ENCODE measurements around the gene BNIP1. TPM values are rescaled to one million over a fixed set of nuclear protein-coding genes. Genes with fewer than 3 reads are reported as not detected.

BNIP1 gene
- total RNA-seq, 1 donor from 2014 or later = 19.7 TPM

- DNase-seq = no peak
Observed at GRCh38 chr5:173165177-173166016, 21.1 kb downstream of the BNIP1 start.

DNA sequence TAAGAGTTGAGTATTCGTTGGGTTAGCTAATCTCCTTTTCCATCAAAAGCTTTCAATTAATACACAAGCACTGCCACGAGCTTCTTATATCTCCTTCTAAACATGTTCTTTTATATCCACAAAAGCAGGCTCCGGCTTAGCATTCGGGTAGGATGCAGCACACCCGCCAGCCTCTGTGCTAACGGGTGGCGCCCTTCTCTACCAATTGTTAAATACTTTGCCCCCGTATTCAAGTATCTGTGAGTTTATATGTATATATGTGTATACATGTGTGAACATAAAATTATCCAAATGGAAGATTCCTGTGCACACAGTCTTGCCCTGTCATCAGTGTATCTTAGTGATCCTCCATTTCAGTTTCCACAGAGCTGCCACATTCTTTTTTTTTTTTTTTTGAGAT, 27.8 kb downstream of the BNIP1 start:
- DNase-seq = no peak

DNA sequence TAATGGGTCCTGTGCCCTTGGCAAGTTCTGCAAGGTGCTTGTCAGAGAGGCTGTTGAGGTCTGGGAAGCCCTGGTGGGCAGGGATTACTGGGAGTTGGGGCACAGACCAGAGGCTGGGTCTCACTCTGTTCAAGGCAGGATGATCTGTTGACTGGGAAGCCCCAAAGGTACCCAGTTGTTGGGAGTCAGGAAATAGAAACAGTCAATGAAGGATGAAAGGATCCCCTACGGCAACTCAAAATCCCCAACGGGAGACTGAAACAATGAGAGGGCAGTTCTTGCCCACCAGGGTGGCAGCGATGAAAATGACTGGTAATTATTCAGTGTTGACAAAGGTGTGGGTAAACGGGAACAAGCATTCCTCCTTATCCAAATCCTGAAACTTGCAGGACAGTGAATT, 31.2 kb downstream of the BNIP1 start:
- no peak for DNase-seq

GRCh38 chr5:173178369-173178910, 34.1 kb downstream of the BNIP1 start:
- no peak for DNase-seq

- DNase-seq = no peak
Observed at GRCh38 chr5:173180331-173180730, 36.0 kb downstream of the BNIP1 start.

GRCh38 chr5:173187054-173187743, 42.9 kb downstream of the BNIP1 start:
- DNase-seq = no peak

- no peak for DNase-seq
Observed at GRCh38 chr5:173188280-173188679, 43.9 kb downstream of the BNIP1 start.

DNA sequence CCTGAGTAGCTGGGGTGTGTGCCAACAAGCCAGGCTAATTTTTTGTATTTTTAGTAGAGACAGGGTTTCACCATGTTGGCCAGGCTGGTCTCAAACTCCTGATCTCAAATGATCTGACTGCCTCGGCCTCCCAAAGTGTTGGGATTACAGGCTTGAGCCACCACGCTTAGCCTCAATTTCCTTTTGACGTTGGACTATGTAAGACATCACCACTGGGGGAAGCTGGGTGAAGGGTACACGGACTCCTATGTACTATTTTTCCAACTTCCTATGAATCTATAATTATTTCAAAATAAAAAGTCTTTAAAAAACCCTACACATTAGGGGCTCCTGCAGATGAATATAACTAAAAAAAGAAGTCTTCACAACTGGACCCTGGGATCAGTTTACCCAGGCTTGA, 46.7 kb downstream of the BNIP1 start:
- no peak for DNase-seq

GRCh38 chr5:173191561-173191960, 47.2 kb downstream of the BNIP1 start:
- no peak for DNase-seq

DNA sequence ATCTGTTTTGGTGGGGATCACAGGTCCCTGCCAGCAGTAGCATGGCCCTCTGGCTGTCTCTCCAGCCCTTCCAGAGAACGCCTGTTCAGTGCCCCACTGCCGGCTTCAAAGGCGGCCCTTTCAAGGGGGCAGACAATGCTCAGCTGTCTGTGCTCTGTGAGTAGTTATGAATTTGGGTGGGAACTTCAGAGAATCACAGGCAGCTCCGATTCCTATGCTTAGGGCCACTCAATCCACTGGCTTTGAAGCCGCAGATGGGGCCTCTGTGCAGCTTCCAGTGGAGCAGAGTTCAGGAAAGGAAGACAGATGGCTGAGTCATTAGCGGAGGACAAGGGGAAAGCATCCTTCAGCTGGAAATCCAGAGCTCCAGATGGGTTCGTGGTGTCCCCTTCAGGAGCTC, 48.2 kb downstream of the BNIP1 start:
- DNase-seq = no peak

DNA sequence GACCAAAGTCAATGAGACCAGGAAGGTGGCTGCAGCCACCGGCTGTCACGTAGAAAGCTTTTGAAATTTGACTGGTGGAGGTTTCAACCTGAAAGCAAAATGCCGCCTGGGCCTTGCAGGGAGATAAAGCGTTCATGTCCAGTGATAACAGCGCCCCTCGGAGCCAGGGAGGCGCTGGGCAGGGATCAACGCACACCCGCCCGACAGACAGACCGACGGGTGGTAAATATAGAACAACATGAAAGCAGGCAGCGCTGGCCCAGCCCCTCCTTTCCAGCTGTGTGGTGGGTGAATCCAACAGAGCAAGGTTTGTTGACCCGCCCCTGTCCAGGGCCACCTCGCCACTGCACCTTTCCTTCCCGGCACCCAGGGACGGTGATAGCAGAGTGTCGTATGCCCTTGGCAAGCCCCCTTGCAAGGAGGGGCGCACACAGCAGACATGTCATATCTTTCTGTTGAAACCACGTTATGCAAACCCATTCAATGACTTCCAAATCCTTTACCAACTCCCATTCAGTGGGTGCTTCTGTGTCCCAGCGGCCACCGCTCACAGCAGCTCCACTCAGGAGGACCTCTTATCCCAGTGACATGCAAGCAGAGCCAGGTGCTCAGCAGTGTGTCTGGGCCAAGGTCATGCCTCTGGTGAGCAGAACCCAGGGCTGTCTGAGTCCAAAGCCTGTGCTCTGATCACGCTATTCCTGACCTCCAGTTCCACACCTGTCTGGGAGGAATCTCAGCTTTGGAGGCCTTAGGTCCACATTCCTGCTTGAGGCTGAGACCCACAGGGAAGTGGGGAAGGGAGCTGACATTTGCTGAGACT, 52.0 kb downstream of the BNIP1 start:
- no peak for DNase-seq

- DNase-seq = no peak
Observed at GRCh38 chr5:173197375-173197891, 53.1 kb downstream of the BNIP1 start.

GRCh38 chr5:173198049-173198448, 53.7 kb downstream of the BNIP1 start:
- no peak for DNase-seq

DNA sequence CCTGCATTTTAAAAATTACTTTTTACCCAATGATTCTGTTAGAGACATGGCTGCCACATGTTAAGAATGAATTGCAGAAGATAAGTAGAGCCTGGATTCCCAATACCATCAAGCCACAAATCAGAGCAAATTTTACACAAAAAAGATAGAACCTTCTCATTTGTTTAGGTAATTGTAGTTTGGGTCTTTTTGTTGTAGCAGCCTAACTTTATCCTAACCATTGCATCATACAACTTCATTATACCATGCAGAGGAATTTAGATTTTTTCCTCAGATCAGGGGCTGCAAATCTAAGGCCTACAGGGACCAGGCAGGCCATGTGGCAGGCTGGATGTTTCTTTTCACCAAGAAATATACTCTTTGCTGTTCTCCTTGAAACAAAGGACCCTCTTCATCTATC, 56.0 kb downstream of the BNIP1 start:
- DNase-seq = no peak

GRCh38 chr5:173201636-173202265, 57.4 kb downstream of the BNIP1 start:
- DNase-seq = peak; percentile 44

DNA sequence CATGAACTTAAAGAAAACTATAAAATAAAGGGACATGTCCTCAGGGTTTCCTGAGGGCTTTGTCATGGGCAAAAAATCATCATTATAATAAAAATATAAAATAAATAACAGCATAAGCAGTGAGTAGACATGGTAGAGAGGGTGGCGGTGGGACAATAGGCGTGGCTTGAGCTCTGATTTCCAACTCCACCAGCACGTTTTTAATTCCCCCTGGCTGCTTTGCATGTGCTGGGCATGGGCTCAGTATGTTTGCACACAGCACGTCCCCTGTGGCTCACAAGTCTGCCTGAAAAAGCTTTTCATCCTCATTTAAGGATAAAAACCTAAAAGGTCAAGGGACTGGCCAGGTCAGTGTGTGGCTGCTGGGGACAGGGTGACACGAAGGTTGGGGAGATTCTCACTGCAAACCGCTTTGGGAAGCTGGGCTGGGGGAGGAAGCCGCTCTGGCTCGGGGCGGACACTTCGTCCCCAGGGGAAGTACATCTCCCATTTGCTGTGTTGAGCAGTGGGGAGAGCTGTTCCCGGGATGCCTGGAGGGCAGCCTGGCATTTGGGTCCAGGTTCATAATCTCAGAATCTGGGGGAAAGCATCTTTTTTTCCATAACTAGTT, 58.0 kb downstream of the BNIP1 start:
- DNase-seq = no peak

DNA sequence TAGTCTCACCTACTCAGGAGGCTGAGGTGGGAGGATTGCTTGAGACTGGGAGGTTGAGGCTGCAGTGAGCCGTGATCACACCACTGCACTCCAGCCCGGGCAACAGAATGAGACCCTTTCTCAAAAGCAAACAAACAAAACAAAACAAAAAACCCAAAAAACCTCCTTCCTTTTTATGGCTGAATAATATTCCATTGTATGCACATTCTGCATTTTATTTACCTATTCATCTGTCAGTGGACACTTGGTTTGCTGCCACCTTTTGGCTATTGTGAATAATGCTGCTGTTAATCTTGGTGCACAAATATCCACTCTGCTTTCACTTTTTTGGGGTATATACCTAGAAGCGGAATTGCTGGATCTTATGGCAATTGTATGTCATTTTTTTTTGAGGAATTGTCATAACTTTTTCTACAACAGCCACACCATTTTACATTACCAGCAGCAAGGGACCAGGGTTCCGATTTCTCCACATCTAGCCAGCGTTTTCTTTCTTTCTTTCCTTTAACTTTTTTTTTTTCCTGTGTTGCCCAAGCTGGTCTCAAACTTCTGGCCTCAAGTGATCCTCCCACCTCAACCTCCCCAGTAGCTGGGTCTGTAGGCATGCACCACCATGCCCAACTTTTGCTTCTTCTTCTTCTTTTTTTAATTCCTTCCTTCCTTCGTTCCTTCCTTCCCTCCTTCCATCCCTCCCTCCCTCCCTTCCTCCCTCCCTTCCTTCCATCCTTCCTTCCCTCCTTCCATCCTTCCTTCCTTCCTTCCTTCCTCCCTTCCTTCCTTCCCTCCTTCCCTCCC, 60.1 kb downstream of the BNIP1 start:
- DNase-seq = peak; percentile 62

DNA sequence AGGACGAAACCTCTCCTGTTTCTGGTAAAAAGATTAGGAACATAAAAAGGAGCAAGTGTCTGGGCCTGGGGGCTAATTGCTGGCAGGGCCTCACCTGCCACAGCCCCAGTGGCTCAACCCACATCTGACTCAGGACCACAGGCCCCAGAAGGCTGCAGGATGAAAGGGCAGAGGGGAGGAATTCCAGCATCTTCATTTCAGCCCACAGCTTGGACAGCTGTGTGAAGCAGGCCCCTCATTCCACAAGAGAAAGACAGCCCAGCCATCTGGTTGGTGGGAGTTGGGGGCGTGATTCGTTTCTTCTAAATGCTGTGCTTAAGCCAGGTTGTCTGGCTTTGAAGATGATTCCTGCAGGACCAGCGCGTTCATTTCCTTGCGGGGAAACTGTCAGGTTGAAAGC, 61.6 kb downstream of the BNIP1 start:
- no peak for DNase-seq

- DNase-seq = no peak
Observed at GRCh38 chr5:173208296-173208695, 64.0 kb downstream of the BNIP1 start.

- DNase-seq = no peak
Observed at GRCh38 chr5:173210877-173211276, 66.5 kb downstream of the BNIP1 start.

DNA sequence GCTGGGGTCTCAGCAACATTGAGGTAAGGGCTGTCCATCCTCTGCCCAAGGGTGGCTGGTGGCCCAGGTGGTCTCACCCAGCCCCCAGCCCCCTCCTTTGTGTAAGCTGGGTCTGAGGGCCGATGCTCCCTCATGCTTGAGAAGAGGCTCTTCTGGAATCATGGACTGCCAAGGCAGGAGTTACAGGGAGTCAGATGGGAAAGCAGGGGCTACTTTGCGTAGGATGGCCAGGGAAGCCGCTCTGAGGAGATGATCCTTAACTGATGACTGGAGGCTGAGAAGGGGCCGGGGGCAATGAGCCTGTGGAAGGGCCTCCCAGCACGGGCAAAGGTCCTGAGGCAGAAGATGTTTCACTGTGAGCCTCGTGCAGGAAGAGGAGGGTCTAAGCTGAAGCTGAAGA, 67.0 kb downstream of the BNIP1 start:
- DNase-seq = no peak
